Measurements from ENCODE around the gene PLA2G4A.

PLA2G4A gene

DNA sequence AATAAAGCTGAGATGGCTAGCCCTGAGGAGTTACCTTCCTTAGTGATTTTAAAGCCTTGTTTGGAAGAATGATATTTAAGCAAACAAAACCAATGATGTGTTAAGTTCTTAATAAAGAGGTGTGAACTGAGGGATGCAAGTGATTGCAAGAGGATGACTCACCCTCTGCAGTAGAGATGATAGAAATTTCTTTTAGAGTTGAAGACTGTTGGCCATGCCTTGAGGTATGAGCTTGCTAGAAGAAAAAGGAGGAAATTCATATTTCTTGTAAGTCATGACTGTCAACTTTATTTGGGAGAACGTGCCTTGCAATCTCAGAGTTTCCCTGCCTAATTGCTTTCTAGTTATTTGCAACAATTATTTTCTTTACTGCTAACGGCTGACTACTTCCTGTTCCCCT is 94.7 kb downstream of the PLA2G4A start:
- Histone ChIP-seq H3K36me3 (no peaks in the 10 kb centered on the region), H3K9me3 (no peaks in the 10 kb centered on the region), H3K4me3 (ENCODE audit: low read depth, low read length) (no peak overlapping the region), H3K27me3 (no peaks in the 10 kb centered on the region), H3K4me1 (no peaks in the 10 kb centered on the region)
- TF ChIP-seq, protein P1, sequence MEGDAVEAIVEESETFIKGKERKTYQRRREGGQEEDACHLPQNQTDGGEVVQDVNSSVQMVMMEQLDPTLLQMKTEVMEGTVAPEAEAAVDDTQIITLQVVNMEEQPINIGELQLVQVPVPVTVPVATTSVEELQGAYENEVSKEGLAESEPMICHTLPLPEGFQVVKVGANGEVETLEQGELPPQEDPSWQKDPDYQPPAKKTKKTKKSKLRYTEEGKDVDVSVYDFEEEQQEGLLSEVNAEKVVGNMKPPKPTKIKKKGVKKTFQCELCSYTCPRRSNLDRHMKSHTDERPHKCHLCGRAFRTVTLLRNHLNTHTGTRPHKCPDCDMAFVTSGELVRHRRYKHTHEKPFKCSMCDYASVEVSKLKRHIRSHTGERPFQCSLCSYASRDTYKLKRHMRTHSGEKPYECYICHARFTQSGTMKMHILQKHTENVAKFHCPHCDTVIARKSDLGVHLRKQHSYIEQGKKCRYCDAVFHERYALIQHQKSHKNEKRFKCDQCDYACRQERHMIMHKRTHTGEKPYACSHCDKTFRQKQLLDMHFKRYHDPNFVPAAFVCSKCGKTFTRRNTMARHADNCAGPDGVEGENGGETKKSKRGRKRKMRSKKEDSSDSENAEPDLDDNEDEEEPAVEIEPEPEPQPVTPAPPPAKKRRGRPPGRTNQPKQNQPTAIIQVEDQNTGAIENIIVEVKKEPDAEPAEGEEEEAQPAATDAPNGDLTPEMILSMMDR (IDR thresholded peaks at IDR 0.05; ENCODE audit: low read depth, low read length) = no peak
- no peak for DNase-seq

- no peaks in the 10 kb centered on the region for H3K4me1 ChIP-seq
- DNase-seq = no peak
- no peaks in the 10 kb centered on the region for H3K36me3 ChIP-seq
- H3K27me3 ChIP-seq = no peaks in the 10 kb centered on the region
- no peak overlapping the region for H3K4me3 ChIP-seq (ENCODE audit: low read depth, low read length)
- no peaks in the 10 kb centered on the region for H3K9me3 ChIP-seq
- TF ChIP-seq, protein P1 (IDR thresholded peaks at IDR 0.05; ENCODE audit: low read depth, low read length) = no peak
Observed at GRCh38 chr1:186925881-186926669, 97.3 kb downstream of the PLA2G4A start.

GRCh38 chr1:186927884-186928283 is 99.1 kb downstream of the PLA2G4A start:
- no peaks in the 10 kb centered on the region for H3K9me3 ChIP-seq
- H3K4me3 ChIP-seq (ENCODE audit: low read depth, low read length) = no peak overlapping the region
- TF ChIP-seq, protein P1 (IDR thresholded peaks at IDR 0.05; ENCODE audit: low read depth, low read length) = no peak
- no peaks in the 10 kb centered on the region for H3K4me1 ChIP-seq
- DNase-seq = no peak
- no peaks in the 10 kb centered on the region for H3K27me3 ChIP-seq
- no peaks in the 10 kb centered on the region for H3K36me3 ChIP-seq

GRCh38 chr1:186930238-186930637 is 101.5 kb downstream of the PLA2G4A start:
- no peaks in the 10 kb centered on the region for H3K36me3 ChIP-seq
- no peaks in the 10 kb centered on the region for H3K4me1 ChIP-seq
- no peak for DNase-seq
- no peak overlapping the region for H3K4me3 ChIP-seq (ENCODE audit: low read depth, low read length)
- no peaks in the 10 kb centered on the region for H3K9me3 ChIP-seq
- TF ChIP-seq, protein P1 (IDR thresholded peaks at IDR 0.05; ENCODE audit: low read depth, low read length) = no peak
- H3K27me3 ChIP-seq = no peaks in the 10 kb centered on the region

GRCh38 chr1:186937016-186937670 is 108.4 kb downstream of the PLA2G4A start:
- DNase-seq = no peak
- no peak overlapping the region for H3K4me3 ChIP-seq (ENCODE audit: low read depth, low read length)
- H3K9me3 ChIP-seq = no peaks in the 10 kb centered on the region
- H3K27me3 ChIP-seq = no peaks in the 10 kb centered on the region
- H3K4me1 ChIP-seq = no peaks in the 10 kb centered on the region
- TF ChIP-seq, protein P1 (IDR thresholded peaks at IDR 0.05; ENCODE audit: low read depth, low read length) = no peak
- H3K36me3 ChIP-seq = no peaks in the 10 kb centered on the region
